Neural progenitor cell (in vitro differentiated cells): ENCODE data around the gene TNFSF13B. TPM values are rescaled to one million over a fixed set of nuclear protein-coding genes. Genes with fewer than 3 reads are reported as not detected.

Experiments
- DNase-seq: peaks from one replicate; pipeline ENCODE4 v3.0.0-alpha.2; 2016; ENCODE audit warnings: low spot score
- H2AFZ ChIP-seq: fragments of 200-600 bp; sonication (generic); replicated peaks from 2 replicates; pipeline ENCODE4 v1.6.1; 2016; ENCODE audit warnings: antibody characterized with exemption
- H3F3A ChIP-seq: fragments of 200-600 bp; sonication (generic); 2 replicates; pipeline ENCODE4 v1.6.1; 2016; ENCODE audit warnings: antibody characterized with exemption, low read depth
- H3K27ac ChIP-seq: fragments of 200-600 bp; sonication (generic); 2 replicates; pipeline ENCODE4 v1.5.1; 2016; ENCODE audit warnings: mild to moderate bottlenecking
- H3K27me3 ChIP-seq: fragments of 200-600 bp; sonication (generic); 2 replicates; pipeline ENCODE4 v1.6.1; 2016; ENCODE audit warnings: mild to moderate bottlenecking, moderate library complexity
- H3K36me3 ChIP-seq: fragments of 200-600 bp; sonication (generic); 2 replicates; pipeline ENCODE4 v1.5.1; 2016
- H3K4me1 ChIP-seq: fragments of 200-600 bp; sonication (generic); 2 replicates; pipeline ENCODE4 v1.6.1; 2016; ENCODE audit warnings: mixed run types
- H3K4me2 ChIP-seq: fragments of 200-600 bp; sonication (generic); 2 replicates; pipeline ENCODE4 v1.6.1; 2016
- H3K4me3 ChIP-seq: fragments of 200-600 bp; sonication (generic); 2 replicates; pipeline ENCODE4 v1.5.1; 2016
- H3K79me2 ChIP-seq: fragments of 200-600 bp; sonication (generic); 2 replicates; pipeline ENCODE4 v1.6.1; 2016; ENCODE audit warnings: low read depth
- H3K9ac ChIP-seq: fragments of 200-600 bp; sonication (generic); 2 replicates; pipeline ENCODE4 v1.6.1; 2016
- H3K9me3 ChIP-seq: fragments of 200-600 bp; sonication (generic); 2 replicates; pipeline ENCODE4 v1.5.1; 2016; ENCODE audit warnings: low read depth
- H4K20me1 ChIP-seq: fragments of 200-600 bp; sonication (generic); 2 replicates; pipeline ENCODE4 v1.6.1; 2016; ENCODE audit warnings: low read depth
- H3K27ac Mint-ChIP-seq: 3 replicates; pipeline ENCODE4 v1.8.0; 2021; ENCODE audit warnings: mixed read lengths
- H3K27me3 Mint-ChIP-seq: 2 replicates; pipeline ENCODE4 v1.8.0; 2022; ENCODE audit warnings: low read depth, mild to moderate bottlenecking, inconsistent platforms, moderate library complexity, mixed read lengths; ENCODE audit not compliant: insufficient read depth
- H3K36me3 Mint-ChIP-seq: 3 replicates; pipeline ENCODE4 v1.8.0; 2021; ENCODE audit warnings: mixed read lengths
- H3K4me1 Mint-ChIP-seq: 3 replicates; pipeline ENCODE4 v1.8.0; 2021; ENCODE audit warnings: mixed read lengths
- H3K4me3 Mint-ChIP-seq: 3 replicates; pipeline ENCODE4 v1.8.0; 2021; ENCODE audit warnings: mild to moderate bottlenecking, moderate library complexity, mixed read lengths
- H3K9me3 Mint-ChIP-seq: 3 replicates; pipeline ENCODE4 v1.8.0; 2020; ENCODE audit warnings: mixed read lengths
- CTCF ChIP-seq: fragments of 200-600 bp; sonication (generic); IDR thresholded peaks from 2 replicates; pipeline ENCODE4 v1.5.1; 2017; ENCODE audit warnings: antibody characterized with exemption, mild to moderate bottlenecking
- EZH2 ChIP-seq: fragments of 200-600 bp; sonication (generic); IDR thresholded peaks from 2 replicates; pipeline ENCODE4 v1.6.1; 2017; ENCODE audit warnings: antibody characterized with exemption, mild to moderate bottlenecking, moderate library complexity
- EZH2phosphoT487 ChIP-seq: fragments of 200-600 bp; sonication (generic); IDR thresholded peaks from 2 replicates; pipeline ENCODE4 v1.6.1; 2017; ENCODE audit warnings: antibody characterized with exemption
- total RNA-seq: library from RNA; depleted of rRNA; stranded (reverse); fragments of >200 nt; gene quantifications from 2 replicates; pipeline ENCODE4 v1.2.3, GENCODE V29; 2015; ENCODE audit warnings: low replicate concordance

Gene TNFSF13B
- total RNA-seq, 1 donor from 2014 or later = 0.45 TPM

- no peaks in the 10 kb centered on the region for H3K9me3 Mint-ChIP-seq
Measured at GRCh38 chr13:108349269-108349668, 79.8 kb downstream of the TNFSF13B start.

GRCh38 chr13:108350579-108350978, 81.1 kb downstream of the TNFSF13B start:
- no peak overlapping the region for H3K9ac ChIP-seq
- H3K9me3 Mint-ChIP-seq = no peaks in the 10 kb centered on the region
- no peaks in the 10 kb centered on the region for H3K36me3 ChIP-seq
- H3K36me3 Mint-ChIP-seq = no peaks in the 10 kb centered on the region
- H3K79me2 ChIP-seq = no peaks in the 10 kb centered on the region
- no peak overlapping the region for H3K4me2 ChIP-seq
- no peak overlapping the region for H3K27ac ChIP-seq
- no peaks in the 10 kb centered on the region for H3K4me1 ChIP-seq
- no peak overlapping the region for H3K27ac Mint-ChIP-seq
- H3K4me1 Mint-ChIP-seq = no peaks in the 10 kb centered on the region
- H3K4me3 ChIP-seq = no peak overlapping the region
- H4K20me1 ChIP-seq = no peaks in the 10 kb centered on the region
- H3K9me3 ChIP-seq = no peaks in the 10 kb centered on the region
- no peak for DNase-seq
- TF ChIP-seq EZH2phosphoT487 = no peak
- TF ChIP-seq CTCF = no peak
- no peak for TF ChIP-seq EZH2
- H2AFZ ChIP-seq = no peak overlapping the region
- H3F3A ChIP-seq = no peaks in the 10 kb centered on the region
- H3K27me3 ChIP-seq = no peaks in the 10 kb centered on the region
- H3K27me3 Mint-ChIP-seq = peaks cover 6% of the 10 kb centered on the region
- no peak overlapping the region for H3K4me3 Mint-ChIP-seq

More at GRCh38 chr13:108349269-108349668, 79.8 kb downstream of the TNFSF13B start:
- Mint-ChIP-seq H3K4me3 (no peak overlapping the region), H3K36me3 (no peaks in the 10 kb centered on the region), H3K27ac (no peak overlapping the region), H3K27me3 (peaks cover 6% of the 10 kb centered on the region), H3K4me1 (no peaks in the 10 kb centered on the region)
- H4K20me1 ChIP-seq = no peaks in the 10 kb centered on the region
- H3K27ac ChIP-seq = no peak overlapping the region
- DNase-seq = no peak
- H3K4me1 ChIP-seq = no peaks in the 10 kb centered on the region
- H3K36me3 ChIP-seq = no peaks in the 10 kb centered on the region
- H2AFZ ChIP-seq = no peak overlapping the region
- no peaks in the 10 kb centered on the region for H3K27me3 ChIP-seq
- no peak overlapping the region for H3K4me2 ChIP-seq
- no peaks in the 10 kb centered on the region for H3K9me3 ChIP-seq
- no peak overlapping the region for H3K4me3 ChIP-seq
- H3K9ac ChIP-seq = no peak overlapping the region
- TF ChIP-seq EZH2phosphoT487 = no peak
- no peak for TF ChIP-seq CTCF
- TF ChIP-seq EZH2 = no peak
- H3F3A ChIP-seq = no peaks in the 10 kb centered on the region
- H3K79me2 ChIP-seq = no peaks in the 10 kb centered on the region

- no peaks in the 10 kb centered on the region for H3K27me3 ChIP-seq
- Mint-ChIP-seq H3K9me3 (no peaks in the 10 kb centered on the region), H3K4me1 (no peaks in the 10 kb centered on the region), H3K27ac (no peak overlapping the region), H3K4me3 (no peak overlapping the region), H3K27me3 (peaks cover 6% of the 10 kb centered on the region), H3K36me3 (no peaks in the 10 kb centered on the region)
- no peaks in the 10 kb centered on the region for H3K4me1 ChIP-seq
- no peak overlapping the region for H3K9ac ChIP-seq
- H3K36me3 ChIP-seq = no peaks in the 10 kb centered on the region
- H3K4me3 ChIP-seq = no peak overlapping the region
- H3F3A ChIP-seq = no peaks in the 10 kb centered on the region
- no peaks in the 10 kb centered on the region for H3K9me3 ChIP-seq
- no peak overlapping the region for H3K27ac ChIP-seq
- no peak overlapping the region for H2AFZ ChIP-seq
- no peaks in the 10 kb centered on the region for H4K20me1 ChIP-seq
- no peak overlapping the region for H3K4me2 ChIP-seq
- H3K79me2 ChIP-seq = no peaks in the 10 kb centered on the region
- no peak for TF ChIP-seq EZH2phosphoT487
- no peak for TF ChIP-seq CTCF
- TF ChIP-seq EZH2 = no peak
- no peak for DNase-seq
Measured at GRCh38 chr13:108352599-108352998, 83.1 kb downstream of the TNFSF13B start.

- H3K27ac ChIP-seq = no peak overlapping the region
- H3K79me2 ChIP-seq = no peaks in the 10 kb centered on the region
- H3K9ac ChIP-seq = no peak overlapping the region
Measured at GRCh38 chr13:108357228-108357627, 87.7 kb downstream of the TNFSF13B start.

More at GRCh38 chr13:108357228-108357627, 87.7 kb downstream of the TNFSF13B start:
- no peaks in the 10 kb centered on the region for H3F3A ChIP-seq
- Mint-ChIP-seq H3K4me3 (no peak overlapping the region), H3K27me3 (no peaks in the 10 kb centered on the region), H3K36me3 (no peaks in the 10 kb centered on the region), H3K4me1 (no peaks in the 10 kb centered on the region), H3K9me3 (no peaks in the 10 kb centered on the region), H3K27ac (no peak overlapping the region)
- no peak for TF ChIP-seq CTCF
- TF ChIP-seq EZH2phosphoT487 = no peak
- TF ChIP-seq EZH2 = no peak
- no peak overlapping the region for H3K4me2 ChIP-seq
- H3K4me1 ChIP-seq = no peaks in the 10 kb centered on the region
- H3K9me3 ChIP-seq = no peaks in the 10 kb centered on the region
- H3K4me3 ChIP-seq = no peak overlapping the region
- no peaks in the 10 kb centered on the region for H3K36me3 ChIP-seq
- DNase-seq = no peak
- no peak overlapping the region for H2AFZ ChIP-seq
- H3K27me3 ChIP-seq = no peaks in the 10 kb centered on the region
- H4K20me1 ChIP-seq = no peaks in the 10 kb centered on the region
